Measurements from ENCODE around the gene ZNF579.

Gene ZNF579

DNA sequence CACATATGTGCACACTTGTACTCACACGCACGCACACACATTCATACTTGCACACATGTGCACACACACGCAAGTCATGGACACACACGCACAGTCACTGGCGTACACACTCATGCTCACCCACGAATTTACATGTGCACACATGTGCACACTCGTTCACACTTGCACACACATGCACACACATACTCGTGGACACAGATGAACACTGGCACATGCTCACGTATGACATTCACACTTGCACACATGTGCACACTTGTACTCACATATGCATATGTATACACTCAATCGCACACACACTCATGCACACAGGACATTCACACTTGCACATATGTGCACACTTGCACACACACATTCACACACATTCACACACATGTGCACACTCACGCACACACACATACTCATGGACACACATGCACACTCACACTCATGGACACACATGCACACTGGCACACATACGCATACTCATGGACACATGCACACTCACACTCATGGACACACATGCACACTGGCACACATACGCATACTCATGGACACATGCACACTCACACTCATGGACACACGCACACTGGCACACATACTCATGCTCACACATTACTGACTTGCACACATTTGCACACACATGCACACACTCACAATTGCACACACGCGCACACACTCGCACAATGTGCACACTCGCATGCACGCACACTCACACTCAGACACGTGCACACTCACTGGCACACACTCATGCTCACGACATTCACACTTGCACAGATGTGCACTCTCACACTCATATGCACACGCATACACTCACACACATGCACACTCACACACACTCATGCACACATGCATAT, 53.2 kb downstream of the ZNF579 start:
- DNase-seq (ENCODE audit: low read depth): no peak
- H3K4me3 ChIP-seq (replicated peaks; ENCODE audit: low read depth, low read length): no peak overlapping the region
- TF ChIP-seq CTCF (IDR thresholded peaks at IDR 0.05; ENCODE audit: low read length, missing control alignments): no peak

All from fibroblast of pulmonary artery (primary cell).